BLaER1 treated with 17β-estradiol and CSF1 and Interleukin-3, amounts not matched to agents 10 nM and 100 nM (cell line): ENCODE data around the gene STAC3.
A peak's percentile ranks its signal among the peaks of the same experiment; 100 is the strongest.

Experiments used
- H3K27ac ChIP-seq, 11 experiments: shearing (Covaris generic); formaldehyde crosslinking; 2 replicates each; pipeline ENCODE4 v1.8.1; 2022
- H3K27me3 ChIP-seq, 11 experiments: shearing (Covaris generic); formaldehyde crosslinking; 2 replicates each; pipeline ENCODE4 v1.8.1; 2022
- H3K36me3 ChIP-seq, 11 experiments: shearing (Covaris generic); formaldehyde crosslinking; 2 replicates each; pipeline ENCODE4 v1.8.1; 2022
- H3K4me1 ChIP-seq, 10 experiments: shearing (Covaris generic); formaldehyde crosslinking; 2 replicates each; pipeline ENCODE4 v1.8.1; 2022
- H3K4me2 ChIP-seq, 11 experiments: shearing (Covaris generic); formaldehyde crosslinking; 2 replicates each; pipeline ENCODE4 v1.8.1; 2022
- H3K4me3 ChIP-seq, 10 experiments: shearing (Covaris generic); formaldehyde crosslinking; 2 replicates each; pipeline ENCODE4 v1.8.1; 2022
- H3K9ac ChIP-seq, 11 experiments: shearing (Covaris generic); formaldehyde crosslinking; 2 replicates each; pipeline ENCODE4 v1.8.1; 2022
- H3K9me3 ChIP-seq, 11 experiments: shearing (Covaris generic); formaldehyde crosslinking; replicated peaks in 1 of 11; 2 replicates each; pipeline ENCODE4 v1.8.1; 2022
- H4K20me1 ChIP-seq, 11 experiments: shearing (Covaris generic); formaldehyde crosslinking; 2 replicates each; pipeline ENCODE4 v1.8.1; 2022
- Cebpa-rat ChIP-seq, 11 experiments: shearing (Covaris generic); IDR thresholded peaks; 2 replicates each; pipeline ENCODE4 v1.8.1; 2022

The STAC3 gene

GRCh38 chr12:57224278-57224972, 26.6 kb downstream of the STAC3 start:
- Histone ChIP-seq H3K4me1 (peaks cover 33 to 69% (median 63%) of the 10 kb centered on the region in 10 experiments), H3K27ac (no peak overlapping the region), H3K36me3 (no peaks in the 10 kb centered on the region), H3K4me3 (no peak overlapping the region), H3K27me3 (peaks cover 78 to 87% (median 83%) of the 10 kb centered on the region in 11 experiments), H4K20me1 (peaks cover 0 to 61% (median 38%) of the 10 kb centered on the region in 11 experiments; a peak in 16 of 22 replicates), H3K9ac (no peak overlapping the region), H3K4me2 (peak overlapping the region in 9 of 11 experiments; percentile 28 to 100 (median 52); a peak in 13 of 22 replicates), H3K9me3 (no peaks in the 10 kb centered on the region)
- no peak for TF ChIP-seq Cebpa-rat (IDR thresholded peaks at IDR 0.05)

- no peak for TF ChIP-seq Cebpa-rat (IDR thresholded peaks at IDR 0.05)
- no peaks in the 10 kb centered on the region for H3K36me3 ChIP-seq
- H4K20me1 ChIP-seq, result peaks cover 0 to 71% (median 46%) of the 10 kb centered on the region in 11 experiments; a peak in 16 of 22 replicates
- no peak overlapping the region for H3K4me3 ChIP-seq
- no peaks in the 10 kb centered on the region for H3K9me3 ChIP-seq
- H3K9ac ChIP-seq, result no peak overlapping the region
- peak overlapping the region in 7 of 11 experiments; percentile 3 to 100 (median 40); a peak in 11 of 22 replicates for H3K4me2 ChIP-seq
- H3K27me3 ChIP-seq, result peaks cover 87 to 96% (median 93%) of the 10 kb centered on the region in 11 experiments
- no peak overlapping the region for H3K27ac ChIP-seq
- peaks cover 24 to 59% (median 54%) of the 10 kb centered on the region in 10 experiments for H3K4me1 ChIP-seq
Observed at GRCh38 chr12:57223191-57224165, 27.5 kb downstream of the STAC3 start.

GRCh38 chr12:57222286-57223190, 28.4 kb downstream of the STAC3 start:
- Histone ChIP-seq H3K4me1 (peaks cover 19 to 54% (median 49%) of the 10 kb centered on the region in 10 experiments), H3K9me3 (no peaks in the 10 kb centered on the region), H3K27me3 (peaks cover 97 to 100% (median 100%) of the 10 kb centered on the region in 11 experiments), H3K4me3 (no peak overlapping the region), H3K36me3 (no peaks in the 10 kb centered on the region), H3K4me2 (peak overlapping the region in 5 of 11 experiments; percentile 3 to 64 (median 26); a peak in 5 of 22 replicates), H3K9ac (no peak overlapping the region), H3K27ac (no peak overlapping the region), H4K20me1 (peaks cover 0 to 80% (median 52%) of the 10 kb centered on the region in 11 experiments; a peak in 18 of 22 replicates)
- TF ChIP-seq Cebpa-rat (IDR thresholded peaks at IDR 0.05), result no peak

GRCh38 chr12:57221169-57221917, 29.6 kb downstream of the STAC3 start:
- H3K36me3 ChIP-seq, result no peaks in the 10 kb centered on the region
- no peak overlapping the region for H3K4me2 ChIP-seq
- H3K27me3 ChIP-seq, result peaks cover 100% of the 10 kb centered on the region in 11 experiments
- H3K27ac ChIP-seq, result no peak overlapping the region
- TF ChIP-seq Cebpa-rat (IDR thresholded peaks at IDR 0.05), result no peak
- H3K9ac ChIP-seq, result no peak overlapping the region
- no peaks in the 10 kb centered on the region for H3K9me3 ChIP-seq
- peaks cover 0 to 88% (median 61%) of the 10 kb centered on the region in 11 experiments; a peak in 18 of 22 replicates for H4K20me1 ChIP-seq
- H3K4me3 ChIP-seq, result no peak overlapping the region
- H3K4me1 ChIP-seq, result peaks cover 17 to 52% (median 47%) of the 10 kb centered on the region in 10 experiments

- TF ChIP-seq Cebpa-rat (IDR thresholded peaks at IDR 0.05), result no peak
- Histone ChIP-seq H3K27me3 (peaks cover 100% of the 10 kb centered on the region in 11 experiments), H3K9ac (no peak overlapping the region), H3K4me1 (peaks cover 21 to 53% (median 48%) of the 10 kb centered on the region in 10 experiments), H3K36me3 (no peaks in the 10 kb centered on the region), H4K20me1 (peaks cover 0 to 90% (median 67%) of the 10 kb centered on the region in 11 experiments; a peak in 20 of 22 replicates), H3K9me3 (no peaks in the 10 kb centered on the region), H3K4me3 (no peak overlapping the region), H3K4me2 (no peak overlapping the region), H3K27ac (no peak overlapping the region)
Observed at GRCh38 chr12:57220770-57221168, 30.2 kb downstream of the STAC3 start.

GRCh38 chr12:57219993-57220754, 30.8 kb downstream of the STAC3 start:
- Histone ChIP-seq H3K4me2 (no peak overlapping the region), H3K4me3 (no peak overlapping the region), H3K27me3 (peaks cover 100% of the 10 kb centered on the region in 11 experiments), H3K27ac (no peak overlapping the region), H3K36me3 (no peaks in the 10 kb centered on the region), H4K20me1 (peaks cover 5 to 94% (median 73%) of the 10 kb centered on the region in 11 experiments; a peak in 20 of 22 replicates), H3K9me3 (no peaks in the 10 kb centered on the region), H3K9ac (no peak overlapping the region), H3K4me1 (peaks cover 27 to 53% (median 48%) of the 10 kb centered on the region in 10 experiments)
- no peak for TF ChIP-seq Cebpa-rat (IDR thresholded peaks at IDR 0.05)

GRCh38 chr12:57219205-57219992, 31.6 kb downstream of the STAC3 start:
- H3K9me3 ChIP-seq, result no peaks in the 10 kb centered on the region
- peaks cover 100% of the 10 kb centered on the region in 11 experiments for H3K27me3 ChIP-seq
- peaks cover 35 to 53% (median 48%) of the 10 kb centered on the region in 10 experiments for H3K4me1 ChIP-seq
- no peak overlapping the region for H3K4me3 ChIP-seq
- peaks cover 13 to 94% (median 77%) of the 10 kb centered on the region in 11 experiments; a peak in 21 of 22 replicates for H4K20me1 ChIP-seq
- no peak for TF ChIP-seq Cebpa-rat (IDR thresholded peaks at IDR 0.05)
- H3K36me3 ChIP-seq, result no peaks in the 10 kb centered on the region
- no peak overlapping the region for H3K9ac ChIP-seq
- no peak overlapping the region for H3K4me2 ChIP-seq
- no peak overlapping the region for H3K27ac ChIP-seq
